Inferior parietal cortex (tissue), 1 donor: ENCODE results near the gene SRCAP.

Source experiments
- DNase-seq: peaks from one replicate; pipeline ENCODE4 v3.0.0-alpha.2; 2016; ENCODE audit errors: extremely low spot score

Gene SRCAP

DNA sequence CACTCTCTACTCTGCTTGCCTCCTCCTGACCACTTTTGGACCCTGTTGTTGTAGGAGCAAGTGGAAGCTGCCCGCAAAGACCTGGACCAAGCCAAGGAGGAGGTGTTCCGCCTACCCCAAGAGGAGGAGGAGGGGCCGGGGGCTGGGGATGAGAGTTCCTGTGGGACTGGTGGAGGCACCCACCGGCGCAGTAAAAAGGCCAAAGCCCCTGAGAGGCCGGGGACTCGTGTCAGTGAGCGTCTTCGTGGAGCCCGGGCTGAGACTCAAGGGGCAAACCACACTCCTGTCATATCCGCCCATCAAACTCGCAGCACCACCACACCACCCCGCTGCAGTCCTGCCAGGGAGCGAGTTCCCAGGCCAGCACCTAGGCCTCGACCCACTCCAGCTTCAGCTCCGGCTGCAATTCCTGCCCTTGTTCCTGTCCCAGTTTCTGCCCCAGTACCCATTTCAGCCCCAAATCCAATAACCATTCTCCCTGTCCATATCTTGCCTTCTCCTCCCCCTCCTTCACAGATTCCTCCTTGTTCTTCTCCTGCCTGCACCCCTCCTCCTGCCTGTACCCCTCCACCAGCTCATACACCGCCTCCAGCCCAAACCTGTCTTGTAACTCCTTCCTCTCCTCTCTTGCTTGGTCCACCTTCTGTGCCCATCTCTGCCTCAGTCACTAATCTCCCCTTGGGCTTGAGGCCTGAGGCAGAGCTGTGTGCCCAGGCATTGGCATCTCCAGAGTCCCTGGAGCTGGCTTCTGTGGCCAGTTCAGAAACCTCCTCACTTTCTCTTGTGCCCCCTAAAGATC is 38.2 kb downstream of the SRCAP start:
- DNase-seq = no peak

DNA sequence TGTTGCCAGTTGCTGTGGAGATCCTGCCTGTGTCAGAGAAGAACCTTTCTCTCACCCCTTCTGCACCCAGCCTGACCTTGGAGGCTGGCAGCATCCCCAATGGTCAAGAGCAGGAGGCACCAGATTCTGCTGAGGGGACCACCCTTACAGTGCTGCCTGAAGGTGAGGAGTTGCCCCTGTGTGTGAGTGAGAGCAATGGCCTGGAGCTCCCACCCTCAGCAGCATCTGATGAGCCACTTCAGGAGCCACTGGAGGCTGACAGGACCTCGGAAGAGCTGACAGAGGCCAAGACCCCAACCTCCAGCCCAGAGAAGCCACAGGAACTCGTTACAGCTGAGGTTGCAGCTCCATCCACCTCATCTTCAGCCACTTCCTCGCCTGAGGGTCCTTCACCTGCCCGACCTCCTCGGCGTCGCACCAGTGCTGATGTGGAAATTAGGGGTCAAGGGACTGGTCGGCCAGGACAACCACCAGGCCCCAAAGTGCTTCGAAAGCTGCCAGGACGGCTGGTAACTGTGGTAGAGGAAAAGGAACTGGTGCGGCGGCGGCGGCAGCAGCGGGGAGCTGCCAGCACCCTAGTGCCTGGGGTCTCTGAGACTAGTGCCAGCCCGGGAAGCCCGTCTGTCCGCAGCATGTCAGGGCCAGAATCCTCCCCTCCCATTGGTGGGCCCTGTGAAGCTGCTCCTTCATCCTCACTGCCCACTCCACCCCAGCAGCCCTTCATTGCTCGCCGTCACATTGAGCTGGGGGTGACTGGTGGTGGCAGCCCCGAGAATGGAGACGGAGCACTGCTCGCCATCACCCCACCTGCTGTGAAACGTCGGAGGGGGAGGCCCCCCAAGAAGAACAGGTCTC is 39.0 kb downstream of the SRCAP start:
- no peak for DNase-seq

DNA sequence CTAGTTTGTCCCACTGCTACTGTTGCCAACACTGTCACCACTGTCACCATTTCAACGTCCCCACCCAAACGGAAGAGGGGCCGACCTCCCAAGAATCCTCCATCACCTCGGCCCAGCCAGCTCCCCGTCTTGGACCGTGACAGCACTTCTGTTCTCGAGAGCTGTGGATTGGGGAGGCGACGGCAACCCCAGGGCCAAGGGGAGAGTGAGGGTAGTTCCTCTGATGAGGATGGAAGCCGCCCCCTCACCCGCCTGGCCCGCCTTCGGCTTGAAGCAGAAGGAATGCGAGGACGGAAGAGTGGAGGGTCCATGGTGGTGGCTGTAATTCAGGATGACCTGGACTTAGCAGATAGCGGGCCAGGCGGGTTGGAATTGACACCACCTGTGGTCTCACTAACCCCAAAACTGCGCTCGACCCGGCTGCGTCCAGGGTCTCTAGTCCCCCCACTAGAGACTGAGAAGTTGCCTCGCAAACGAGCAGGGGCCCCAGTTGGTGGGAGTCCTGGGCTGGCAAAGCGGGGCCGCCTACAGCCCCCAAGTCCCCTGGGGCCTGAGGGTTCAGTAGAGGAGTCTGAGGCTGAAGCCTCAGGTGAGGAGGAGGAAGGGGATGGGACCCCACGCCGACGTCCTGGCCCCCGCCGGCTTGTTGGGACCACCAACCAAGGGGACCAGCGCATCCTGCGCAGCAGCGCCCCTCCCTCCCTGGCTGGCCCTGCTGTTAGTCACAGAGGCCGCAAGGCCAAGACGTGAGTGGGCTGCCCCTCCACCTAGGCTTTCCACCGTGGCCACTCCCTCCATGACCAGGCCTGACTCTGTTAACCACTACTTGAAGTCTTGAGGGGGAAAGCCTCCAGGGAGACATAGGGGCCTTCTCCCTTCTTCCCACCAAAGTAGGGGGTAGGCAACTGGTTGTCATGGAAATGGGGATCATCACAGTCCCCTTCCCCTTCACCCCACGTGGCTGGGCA is 40.3 kb downstream of the SRCAP start:
- no peak for DNase-seq

DNA sequence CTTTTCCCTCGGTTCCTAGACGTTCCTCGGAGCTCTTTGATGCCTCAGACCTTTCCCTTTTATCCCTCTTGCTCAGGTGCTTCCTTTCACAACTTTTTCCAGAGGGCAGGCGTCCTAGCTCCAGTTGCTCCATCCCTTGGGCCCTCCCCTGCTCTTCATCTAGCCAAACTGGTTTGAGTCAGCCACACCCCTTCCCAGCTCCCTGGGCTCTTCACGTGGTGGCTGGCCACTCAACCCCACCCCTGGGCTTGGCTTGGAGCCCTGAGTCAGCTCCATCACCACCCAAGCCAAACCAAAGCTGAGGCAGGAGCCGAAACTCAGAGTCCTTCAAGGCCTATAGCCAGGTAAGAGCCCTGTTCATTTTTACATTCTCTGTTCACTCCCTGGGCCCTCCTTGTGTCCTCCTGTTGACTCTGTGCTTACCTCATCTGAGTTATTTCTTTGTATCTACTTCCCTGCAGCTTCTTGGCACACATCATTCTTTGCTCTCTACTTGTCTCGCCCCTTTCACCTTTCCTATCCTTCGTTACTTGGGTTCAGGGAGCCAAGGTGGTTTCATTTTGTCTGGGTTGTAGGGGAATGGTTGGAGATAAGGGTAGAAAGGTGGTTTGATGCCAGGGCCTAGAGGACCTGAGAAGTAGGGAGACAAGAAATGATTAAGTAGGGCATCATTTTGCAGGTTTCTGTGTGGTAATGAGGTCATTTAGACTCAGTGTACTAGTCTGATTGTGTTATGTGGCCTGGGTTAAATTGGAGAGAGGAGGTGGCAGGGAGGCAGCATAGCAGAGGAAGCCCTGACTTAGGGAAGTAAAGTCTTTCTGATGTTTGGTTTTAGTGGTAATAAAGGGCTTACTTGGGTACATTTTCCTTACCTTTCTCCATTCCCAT is 41.6 kb downstream of the SRCAP start:
- no peak for DNase-seq

DNA sequence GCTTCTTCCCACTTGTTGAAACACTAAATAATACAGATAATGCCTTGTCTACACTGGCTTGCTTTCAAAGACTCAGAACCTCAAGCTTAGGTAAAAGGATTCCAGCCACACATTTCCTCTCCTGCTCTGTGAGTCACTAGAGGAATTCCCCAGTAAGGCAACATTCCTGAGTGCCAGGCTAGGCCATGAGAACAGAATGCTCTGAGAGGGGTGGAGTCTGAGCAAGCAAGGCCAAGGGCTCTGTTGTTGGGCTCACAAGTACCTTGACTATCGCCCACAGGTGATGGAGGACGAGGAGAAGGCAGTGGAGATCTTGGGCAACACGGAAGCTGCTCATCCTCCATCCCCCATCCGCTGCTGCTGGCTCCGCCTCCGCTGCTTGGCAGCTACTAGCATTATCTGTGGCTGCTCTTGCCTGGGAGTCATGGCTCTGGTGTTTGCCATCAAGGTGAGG is 42.5 kb downstream of the SRCAP start:
- DNase-seq = no peak

DNA sequence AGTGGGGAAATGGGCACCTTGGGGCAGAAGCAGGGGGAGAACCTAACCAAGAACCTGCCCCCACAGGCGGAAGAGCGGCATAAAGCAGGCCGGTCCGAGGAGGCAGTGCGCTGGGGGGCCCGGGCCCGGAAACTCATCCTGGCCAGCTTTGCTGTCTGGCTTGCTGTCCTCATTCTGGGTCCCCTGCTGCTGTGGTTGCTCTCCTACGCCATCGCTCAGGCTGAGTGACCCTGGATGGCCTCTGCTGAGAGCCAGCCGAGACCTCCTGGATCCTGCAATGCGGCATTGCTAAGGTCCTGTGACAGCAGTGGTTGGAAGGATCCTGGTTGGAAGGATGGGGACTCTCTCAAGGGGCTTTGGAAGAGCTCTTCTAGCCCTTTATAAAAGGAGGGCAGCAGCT is 44.7 kb downstream of the SRCAP start:
- no peak for DNase-seq

DNA sequence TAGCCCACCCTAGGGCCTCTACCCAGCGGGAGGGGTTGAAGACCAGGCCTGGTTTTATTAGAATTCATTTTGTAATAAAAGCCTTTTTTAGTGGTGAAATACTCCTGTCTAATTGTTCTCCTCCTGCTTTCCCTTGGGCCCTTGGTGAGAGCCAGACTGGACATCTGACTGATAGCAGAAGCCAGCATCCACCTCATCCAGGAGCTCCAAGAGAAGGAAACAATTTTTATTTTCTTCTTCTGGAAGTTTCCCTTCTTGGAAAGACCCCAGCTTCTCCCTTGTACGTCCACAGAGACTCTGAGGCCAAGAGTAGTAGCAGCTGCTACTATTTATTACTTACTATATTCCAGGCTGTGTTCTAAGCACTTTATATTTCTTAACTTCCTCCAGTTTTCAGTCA is 45.2 kb downstream of the SRCAP start:
- no peak for DNase-seq

DNA sequence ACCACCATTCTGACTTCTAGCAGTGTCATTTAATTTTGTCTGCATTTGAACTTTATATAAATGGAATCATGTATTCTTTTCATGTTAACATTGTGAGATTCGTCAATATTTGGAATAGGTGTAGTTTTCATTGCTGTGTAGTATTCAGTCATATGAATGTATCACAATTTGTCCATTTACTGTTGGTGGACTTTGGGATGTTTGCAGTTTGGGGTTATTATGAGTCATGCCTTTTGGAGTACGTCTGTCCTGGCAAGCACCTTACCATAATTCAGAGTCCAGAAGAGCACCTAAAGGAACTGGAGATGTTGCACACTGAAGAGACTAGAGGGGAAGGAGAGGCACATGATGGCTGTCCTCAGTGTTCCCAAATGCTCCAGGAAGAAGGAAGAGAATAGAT is 46.1 kb downstream of the SRCAP start:
- no peak for DNase-seq

DNA sequence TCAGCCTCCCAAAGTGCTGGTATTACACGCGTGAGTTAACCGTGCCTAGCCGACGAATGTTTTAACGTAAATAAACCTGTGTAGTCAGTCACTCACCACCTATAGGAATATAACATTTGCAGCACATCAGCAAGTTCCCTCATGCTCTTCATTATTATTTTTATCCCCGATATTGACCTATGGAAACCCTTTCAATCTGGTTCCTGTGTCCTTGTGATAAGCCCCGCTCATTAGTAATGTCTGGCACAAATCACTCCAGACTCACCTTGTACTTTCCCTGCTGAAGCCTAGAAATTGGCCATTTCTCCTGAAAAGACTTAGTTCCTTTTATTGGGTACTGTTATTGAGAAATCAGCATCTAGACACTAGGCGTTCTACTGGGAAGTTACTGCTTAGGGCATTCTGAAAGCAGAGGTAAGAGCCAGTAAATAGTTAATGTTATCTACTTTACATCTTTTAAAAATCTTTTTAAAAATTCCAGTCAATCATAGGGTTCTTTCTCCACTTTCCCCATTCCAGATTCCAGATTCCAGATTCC is 47.7 kb downstream of the SRCAP start:
- DNase-seq = no peak

DNA sequence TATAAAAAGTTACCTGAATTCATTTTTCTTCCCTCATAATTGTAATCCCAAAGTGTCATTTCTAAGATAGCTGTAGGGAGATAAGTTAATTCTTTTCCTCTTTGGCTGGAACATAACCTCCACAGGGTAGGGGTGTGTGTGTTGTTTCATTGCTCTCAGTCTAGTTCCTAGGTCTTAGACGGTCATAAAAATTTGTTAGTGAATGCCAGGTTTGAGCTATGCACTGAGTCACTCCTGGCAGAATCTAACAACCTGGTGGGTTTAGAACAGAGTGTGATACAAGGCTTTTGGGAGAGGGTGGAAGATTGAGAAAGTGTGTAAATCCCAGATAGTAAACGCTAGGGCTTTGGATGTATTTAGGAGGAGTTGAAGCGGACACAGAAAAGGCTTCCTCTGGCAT is 48.4 kb downstream of the SRCAP start:
- DNase-seq = no peak

DNA sequence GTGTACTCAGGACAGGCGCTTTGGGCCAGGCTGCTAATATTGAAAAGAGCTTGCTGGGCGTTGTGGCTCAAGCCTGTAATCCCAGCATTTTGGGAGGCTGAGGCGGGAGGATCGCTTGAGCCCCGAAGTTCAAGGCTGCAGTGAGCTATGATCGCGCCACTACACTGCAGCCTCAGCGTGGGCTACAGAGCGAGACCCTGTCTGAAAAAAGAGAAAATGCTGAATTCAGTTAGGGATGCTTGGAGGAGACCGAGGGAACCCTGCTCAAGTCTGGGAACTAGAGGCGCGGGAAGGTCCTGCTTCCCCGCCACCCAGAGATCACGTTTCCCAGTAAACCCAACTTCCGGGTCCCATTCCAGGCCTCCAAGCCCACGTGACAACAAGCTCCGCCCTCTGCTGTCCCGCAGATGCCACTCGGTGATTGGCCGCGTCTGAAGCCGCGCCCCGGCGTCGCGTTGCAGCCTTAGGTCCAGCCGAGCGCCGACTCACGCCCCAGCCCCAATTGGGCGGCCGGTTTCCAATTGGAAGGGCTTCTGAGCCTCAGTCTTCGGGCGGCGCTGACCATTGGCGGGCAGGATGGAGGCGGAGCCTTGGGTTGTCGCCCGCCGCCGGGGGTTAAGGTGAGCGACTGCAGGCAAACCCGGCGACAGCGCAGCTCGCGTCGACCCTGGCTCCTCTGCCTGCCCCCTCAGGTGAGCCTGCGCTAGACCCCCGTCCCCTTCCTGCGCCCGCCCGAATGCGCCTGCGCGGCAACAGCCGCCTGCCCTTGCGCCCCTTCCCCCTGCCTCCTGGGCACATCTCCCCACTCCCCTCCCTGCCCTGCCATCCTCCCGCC is 49.0 kb downstream of the SRCAP start, which contains the start of gene PHKG2:
Gene PHKG2 (plus strand): TSS at position 627 of the 835 bp plus-strand sequence. CDS start 396 bp downstream, outside the sequence.
- peak; percentile 99 for DNase-seq

DNA sequence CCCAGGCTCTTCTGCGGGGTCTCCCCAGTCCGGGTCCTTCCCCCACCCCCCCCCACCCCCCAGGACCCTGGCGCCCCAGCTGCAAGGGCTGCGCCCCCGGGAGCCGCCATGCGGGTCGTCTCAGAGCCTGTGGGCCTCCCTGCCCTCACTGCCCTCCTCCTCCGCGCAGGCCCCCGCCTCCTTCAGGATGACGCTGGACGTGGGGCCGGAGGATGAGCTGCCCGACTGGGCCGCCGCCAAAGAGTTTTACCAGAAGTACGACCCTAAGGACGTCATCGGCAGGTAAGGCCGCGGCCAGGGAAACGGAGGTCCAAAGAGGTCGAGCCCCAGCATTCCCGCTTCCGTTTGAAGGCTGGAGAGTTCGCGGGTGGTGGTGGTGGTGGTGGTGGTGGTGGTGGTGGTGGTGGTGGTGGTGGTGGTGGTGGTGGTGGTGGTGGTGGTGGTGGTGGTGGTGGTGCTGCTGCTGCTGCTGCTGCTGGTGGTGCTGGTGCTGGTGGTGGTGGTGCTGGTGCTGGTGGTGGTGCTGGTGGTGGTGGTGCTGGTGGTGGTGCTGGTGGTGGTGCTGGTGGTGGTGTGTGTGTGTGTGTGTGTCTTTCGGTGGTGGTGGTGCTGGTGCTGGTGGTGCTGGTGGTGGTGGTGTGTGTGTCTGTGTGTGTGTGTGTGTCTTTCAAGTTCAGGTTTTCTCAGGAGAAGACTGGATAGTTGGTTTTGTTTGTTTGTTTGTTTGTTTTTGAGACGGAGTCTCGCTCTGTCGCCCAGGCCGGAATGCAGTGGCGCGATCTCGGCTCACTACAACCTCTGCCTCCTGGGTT is 49.9 kb downstream of the SRCAP start:
- DNase-seq = no peak

DNA sequence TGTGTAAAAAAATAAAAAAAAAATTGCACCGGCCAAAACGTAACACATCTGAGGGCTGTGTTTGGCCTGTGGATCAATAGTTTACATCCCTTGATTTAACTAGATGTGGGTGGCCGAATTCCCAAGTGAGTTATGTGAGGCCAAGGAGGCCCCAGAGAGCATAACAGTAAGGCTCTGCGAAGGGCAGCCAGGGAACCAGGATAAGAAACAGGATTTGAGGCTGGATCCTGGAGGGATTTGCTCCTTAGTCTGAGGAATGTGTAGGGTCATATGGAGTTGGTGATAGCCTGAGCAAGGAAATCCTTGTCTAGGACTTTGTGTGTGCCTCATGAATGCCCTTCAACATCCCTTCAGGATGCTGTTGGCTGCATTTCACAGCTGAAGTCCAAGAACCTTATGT is 51.2 kb downstream of the SRCAP start:
- no peak for DNase-seq

DNA sequence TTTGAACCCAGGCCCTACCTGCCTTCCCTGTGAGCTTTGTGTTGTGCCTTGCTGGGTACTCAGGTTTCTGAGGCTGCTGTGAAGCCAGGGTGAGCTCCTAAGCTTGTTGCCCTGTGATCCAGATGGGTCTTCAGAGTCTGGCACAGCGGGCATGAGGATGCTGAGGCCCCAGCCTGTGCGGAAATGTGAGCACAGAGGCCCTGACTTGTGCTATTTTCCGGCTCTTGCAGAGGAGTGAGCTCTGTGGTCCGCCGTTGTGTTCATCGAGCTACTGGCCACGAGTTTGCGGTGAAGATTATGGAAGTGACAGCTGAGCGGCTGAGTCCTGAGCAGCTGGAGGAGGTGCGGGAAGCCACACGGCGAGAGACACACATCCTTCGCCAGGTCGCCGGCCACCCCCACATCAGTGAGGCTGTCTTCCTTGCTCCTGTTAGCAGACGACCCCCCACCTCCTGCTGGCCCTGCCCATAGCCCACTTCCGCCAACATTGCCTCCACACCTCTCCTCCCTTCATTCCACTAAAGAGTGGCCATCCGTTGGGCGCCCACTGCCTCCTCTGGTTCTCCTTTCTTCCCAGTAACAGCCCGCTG is 52.0 kb downstream of the SRCAP start:
- DNase-seq = no peak

DNA sequence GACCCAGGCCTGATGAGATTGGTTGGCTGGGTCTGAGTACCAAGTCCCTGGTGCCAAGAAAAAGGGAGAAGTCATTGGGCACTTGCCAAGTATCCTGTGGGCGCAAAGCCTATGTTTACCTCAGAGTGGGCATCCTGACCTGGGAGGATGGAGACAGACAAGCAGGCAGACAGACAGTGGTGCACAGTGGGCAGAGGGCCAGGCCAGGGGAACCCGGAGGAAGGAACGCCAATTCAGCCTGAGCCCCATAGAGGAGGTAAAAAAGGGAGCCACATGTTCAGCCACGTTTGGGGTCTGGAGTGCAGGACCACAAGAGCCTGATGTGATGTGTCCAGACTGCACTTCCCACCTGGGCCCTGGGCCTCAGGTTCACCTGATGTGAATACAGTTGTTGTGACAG is 54.6 kb downstream of the SRCAP start:
- DNase-seq = no peak

DNA sequence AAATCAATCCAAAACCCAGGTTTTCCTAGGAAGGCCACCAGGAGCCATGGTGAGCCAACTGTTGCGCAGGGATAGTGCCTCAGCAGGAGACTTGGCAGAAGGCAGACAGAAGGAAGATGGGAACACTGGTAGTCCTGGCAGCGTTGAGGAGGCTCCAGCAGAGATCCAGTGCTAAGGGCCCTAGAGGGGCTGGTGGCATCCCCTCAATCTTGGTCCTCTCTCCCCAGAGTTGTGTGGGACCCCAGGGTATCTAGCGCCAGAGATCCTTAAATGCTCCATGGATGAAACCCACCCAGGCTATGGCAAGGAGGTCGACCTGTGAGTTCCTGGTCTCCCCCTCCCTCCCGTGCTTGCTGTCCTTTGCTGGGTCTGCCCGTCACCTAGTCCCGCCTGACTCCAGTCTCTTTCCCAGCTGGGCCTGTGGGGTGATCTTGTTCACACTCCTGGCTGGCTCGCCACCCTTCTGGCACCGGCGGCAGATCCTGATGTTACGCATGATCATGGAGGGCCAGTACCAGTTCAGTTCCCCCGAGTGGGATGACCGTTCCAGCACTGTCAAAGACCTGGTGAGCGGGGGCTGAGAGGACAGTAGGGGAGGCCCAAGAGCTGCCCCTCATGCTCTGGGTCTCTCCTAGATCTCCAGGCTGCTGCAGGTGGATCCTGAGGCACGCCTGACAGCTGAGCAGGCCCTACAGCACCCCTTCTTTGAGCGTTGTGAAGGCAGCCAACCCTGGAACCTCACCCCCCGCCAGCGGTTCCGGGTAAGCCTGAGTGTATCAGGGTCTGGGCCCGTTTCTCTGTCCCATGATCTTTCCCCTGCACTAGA is 57.2 kb downstream of the SRCAP start:
- DNase-seq = no peak

DNA sequence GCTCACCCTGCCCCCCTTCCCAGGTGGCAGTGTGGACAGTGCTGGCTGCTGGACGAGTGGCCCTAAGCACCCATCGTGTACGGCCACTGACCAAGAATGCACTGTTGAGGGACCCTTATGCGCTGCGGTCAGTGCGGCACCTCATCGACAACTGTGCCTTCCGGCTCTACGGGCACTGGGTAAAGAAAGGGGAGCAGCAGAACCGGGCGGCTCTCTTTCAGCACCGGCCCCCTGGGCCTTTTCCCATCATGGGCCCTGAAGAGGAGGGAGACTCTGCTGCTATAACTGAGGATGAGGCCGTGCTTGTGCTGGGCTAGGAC is 57.8 kb downstream of the SRCAP start:
- DNase-seq = no peak

DNA sequence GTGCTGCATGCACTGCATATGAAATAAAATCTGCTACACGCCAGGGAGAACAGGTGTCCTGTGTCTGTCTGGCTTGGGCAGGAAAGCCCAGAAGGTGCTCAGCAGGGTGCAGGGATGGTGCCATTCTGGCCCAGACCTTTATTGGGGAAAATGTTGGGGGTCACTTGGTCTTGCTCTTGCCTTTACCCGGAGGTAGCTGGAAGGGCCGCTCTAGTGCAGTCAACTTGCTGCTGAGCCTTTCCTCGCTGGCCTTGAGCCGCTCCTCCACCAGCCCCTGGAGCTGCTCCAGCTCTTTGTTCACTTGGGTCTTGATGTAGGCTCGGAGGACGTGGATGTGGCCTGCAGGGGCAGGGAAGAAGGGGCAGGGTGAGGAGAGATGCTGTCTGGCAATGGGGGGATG is 58.3 kb downstream of the SRCAP start:
- DNase-seq = no peak
